GM12872 (cell line): ENCODE results near the gene STAC3.

ENCODE experiments used
- TF ChIP-seq, protein P1 (sequence below): IDR thresholded peaks from 3 replicates; pipeline ENCODE4 v1.5.1; 2011; ENCODE audit warnings: low read depth, mild to moderate bottlenecking, low read length, moderate library complexity; ENCODE audit not compliant: insufficient read depth

The STAC3 gene

DNA sequence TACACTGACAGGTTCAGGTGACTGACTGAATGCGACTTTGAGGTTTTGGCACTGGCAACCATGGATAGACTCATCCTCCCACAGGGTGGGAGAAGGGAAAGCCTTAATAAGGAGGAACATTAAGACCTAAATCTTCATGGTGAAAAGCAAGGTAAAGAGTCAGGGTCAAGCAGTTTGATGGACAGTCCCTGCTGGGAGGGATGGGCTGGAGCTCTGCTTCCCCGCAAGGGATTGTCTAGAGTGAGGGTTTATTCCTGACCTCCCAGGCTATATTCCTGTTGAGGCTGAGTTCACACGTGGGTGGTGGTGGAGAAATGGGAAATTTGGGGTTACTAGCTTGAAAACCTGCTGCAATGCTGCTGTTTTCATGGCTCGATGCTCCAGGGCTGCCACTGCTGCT lies 9.4 kb upstream of the STAC3 start:
- TF ChIP-seq, protein P1, sequence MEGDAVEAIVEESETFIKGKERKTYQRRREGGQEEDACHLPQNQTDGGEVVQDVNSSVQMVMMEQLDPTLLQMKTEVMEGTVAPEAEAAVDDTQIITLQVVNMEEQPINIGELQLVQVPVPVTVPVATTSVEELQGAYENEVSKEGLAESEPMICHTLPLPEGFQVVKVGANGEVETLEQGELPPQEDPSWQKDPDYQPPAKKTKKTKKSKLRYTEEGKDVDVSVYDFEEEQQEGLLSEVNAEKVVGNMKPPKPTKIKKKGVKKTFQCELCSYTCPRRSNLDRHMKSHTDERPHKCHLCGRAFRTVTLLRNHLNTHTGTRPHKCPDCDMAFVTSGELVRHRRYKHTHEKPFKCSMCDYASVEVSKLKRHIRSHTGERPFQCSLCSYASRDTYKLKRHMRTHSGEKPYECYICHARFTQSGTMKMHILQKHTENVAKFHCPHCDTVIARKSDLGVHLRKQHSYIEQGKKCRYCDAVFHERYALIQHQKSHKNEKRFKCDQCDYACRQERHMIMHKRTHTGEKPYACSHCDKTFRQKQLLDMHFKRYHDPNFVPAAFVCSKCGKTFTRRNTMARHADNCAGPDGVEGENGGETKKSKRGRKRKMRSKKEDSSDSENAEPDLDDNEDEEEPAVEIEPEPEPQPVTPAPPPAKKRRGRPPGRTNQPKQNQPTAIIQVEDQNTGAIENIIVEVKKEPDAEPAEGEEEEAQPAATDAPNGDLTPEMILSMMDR: no peak

DNA sequence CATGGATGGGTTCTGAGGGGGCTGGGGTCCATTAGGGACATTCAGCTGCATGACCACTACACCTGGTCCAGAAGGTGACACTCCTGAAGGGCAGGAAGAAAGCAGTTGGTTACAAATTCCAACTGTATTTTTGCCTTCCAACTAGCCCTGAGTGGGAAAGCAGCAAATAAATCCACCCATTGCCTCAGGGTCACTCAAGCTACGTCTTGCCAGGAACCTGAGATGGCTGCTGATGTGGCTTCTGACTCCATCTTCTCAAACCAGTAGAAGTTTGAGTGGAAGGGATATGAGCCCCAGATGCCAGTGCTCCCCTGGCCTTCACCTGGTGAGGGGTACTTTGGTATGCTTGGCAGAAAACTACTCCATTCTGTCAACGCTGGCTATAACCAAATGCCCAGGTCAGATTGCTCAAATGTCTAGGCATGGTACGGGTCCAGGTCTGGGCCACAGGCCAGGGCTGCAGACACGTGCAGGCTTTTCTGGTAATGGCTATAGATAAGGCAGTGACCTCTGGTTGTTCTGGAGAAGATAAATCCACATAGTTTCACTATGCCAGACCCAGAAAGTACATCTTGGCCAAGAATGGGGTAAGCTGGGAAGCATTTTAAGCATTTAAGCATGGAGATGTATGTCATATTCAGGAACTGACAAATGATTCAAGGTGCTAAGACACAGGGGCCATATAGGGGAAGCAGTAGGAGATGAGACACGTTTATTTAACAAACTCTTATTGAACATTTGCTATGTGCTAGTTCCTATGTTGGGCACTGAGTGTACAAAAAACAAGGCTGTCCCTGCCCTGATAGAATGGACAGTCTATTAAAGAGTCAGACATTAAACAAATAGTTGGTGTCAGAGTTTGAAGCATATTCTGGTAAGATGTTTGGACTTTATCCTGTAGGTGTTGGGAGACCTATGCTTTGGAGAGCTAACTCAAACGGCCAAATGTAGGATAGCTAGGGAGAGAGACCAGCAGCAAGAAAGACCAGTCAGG lies 8.3 kb upstream of the STAC3 start:
- TF ChIP-seq, protein P1: no peak

DNA sequence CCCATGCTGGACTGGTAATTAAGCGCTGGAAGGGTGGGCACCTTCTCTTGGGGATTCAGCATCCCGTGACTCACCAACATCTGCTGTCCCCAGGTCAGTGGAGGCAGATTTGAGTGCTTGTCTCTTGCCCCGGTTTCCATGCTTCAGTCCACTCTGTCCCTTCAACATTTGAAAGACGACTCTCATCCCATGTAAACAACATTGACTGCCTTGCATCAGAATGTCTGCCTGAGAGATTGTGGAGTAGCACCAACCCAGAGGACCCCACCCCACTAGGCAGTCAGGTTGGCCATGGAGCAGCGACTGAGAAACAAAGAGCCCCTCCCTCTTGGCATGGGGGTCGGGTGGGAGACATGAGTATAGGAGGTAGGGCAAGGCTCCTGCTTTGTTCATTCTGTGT lies 4.9 kb upstream of the STAC3 start:
- TF ChIP-seq, protein P1: no peak

DNA sequence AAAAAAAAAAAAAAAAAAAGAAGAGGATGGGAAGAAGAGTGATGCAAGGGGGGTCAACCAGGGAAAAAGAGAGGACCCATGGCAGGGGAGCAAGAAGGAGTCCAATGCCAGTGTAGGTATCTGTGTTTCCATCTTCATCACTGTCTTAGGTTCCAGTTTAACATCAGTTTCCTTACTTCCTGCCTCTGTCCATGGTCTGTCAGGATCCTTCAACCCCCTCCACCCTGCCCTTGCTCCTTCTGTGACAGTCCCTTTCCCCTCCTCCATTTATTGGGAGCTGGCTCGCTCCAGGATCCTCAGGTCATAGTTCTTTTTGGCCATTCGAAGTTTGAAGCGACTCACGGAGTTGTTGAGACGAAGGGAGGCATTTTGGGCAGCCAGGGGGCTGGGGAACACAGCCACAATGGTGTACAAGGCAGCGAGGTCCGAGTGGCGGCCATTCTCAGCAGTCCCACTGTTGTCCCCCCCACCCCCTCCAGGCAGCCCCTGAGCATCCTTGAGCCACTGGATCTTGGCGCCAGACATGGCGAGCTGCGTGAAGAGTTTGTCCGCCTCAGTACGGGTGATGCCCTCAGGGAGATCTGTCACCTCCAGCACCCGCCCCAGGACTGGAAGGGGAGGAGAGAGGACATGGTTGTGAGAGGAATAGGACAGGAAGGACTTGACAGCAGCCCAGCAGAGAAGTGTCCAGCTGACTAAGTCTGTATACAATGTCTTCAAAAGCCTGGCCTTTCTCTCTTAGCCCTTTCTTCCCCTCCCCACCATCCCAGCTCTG lies 3.7 kb upstream of the STAC3 start:
- TF ChIP-seq, protein P1: no peak

DNA sequence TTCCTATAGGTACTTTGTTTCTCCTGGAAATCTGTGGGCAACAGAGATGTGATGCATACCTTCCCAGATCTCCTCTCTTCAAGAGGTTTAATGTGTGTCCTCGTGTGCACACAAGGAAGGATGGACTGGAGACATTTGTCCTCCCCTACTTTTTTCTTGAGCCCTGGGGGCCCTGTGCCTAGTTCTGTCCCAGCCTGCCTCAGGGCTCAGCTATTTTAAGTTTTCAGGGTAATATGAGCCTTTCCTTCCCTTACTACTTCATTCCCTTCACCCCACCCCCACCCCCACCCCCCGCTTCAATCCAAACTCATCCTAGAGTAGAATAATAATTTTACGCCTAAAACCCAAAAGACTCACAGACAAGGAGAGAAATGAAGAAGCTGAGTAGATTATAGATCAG lies 446 bp downstream of the STAC3 start:
- TF ChIP-seq, protein P1: no peak

DNA sequence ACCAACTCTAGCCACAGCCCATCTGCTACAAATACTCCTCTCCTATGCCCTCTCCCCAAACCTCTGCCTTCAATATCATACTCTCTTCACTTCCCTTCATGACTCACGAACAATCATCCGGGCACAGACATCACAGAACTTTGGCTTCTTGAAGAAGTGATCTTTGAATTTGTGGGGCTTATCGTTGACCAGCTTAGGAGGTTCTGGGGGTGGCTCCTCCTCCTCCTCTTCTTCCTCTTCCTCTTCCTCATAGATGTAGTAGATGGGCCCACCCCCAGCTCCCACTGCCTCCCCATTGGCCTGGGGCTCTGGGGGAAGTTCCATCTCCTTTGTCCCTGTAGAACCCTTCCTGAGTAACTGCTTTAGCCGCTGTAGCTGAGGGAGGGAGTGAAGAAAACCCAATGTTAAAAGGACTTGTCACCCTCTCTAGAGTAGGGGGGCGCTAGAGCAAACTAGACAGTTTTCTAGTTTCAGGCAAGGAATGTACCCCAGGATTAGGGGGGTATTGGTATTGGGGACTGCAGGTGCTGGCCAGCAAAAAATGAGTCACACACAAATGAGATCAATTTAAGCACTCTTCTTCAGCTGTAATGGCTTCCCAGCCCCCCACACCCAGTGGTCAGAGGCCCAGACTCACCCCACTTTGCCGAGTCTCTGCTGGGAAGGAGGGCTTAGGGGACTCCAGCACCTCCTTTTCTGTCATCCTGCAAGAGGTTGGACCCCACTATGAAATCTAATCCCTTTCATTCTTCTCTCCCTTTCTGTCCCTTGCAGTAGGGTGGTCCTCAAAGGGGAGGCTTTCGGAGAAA lies 1.8 kb downstream of the STAC3 start:
- TF ChIP-seq, protein P1: no peak
